ENCODE data around the gene DAG1.

The DAG1 gene

DNA sequence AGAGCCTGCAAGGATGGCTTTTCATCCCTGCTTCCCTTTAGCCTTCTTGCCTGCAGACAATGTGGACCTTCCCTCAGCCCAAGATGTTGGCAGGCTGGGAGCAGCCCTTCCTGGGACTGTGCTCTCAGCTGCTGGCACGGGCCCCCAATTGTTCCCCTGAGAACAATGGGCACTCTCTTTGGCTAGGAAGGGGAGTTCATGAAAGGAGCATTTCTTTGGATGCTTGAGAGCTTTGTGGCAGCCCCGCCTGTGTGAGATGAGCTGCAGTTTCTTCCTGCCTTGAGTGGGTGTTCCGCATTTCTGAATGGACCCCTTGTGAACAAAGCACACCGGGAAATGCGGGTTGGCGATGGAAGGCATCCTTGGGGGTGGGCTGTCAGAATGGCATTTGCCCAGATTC is 49.2 kb downstream of the DAG1 start:
- no peak for DNase-seq

DNA sequence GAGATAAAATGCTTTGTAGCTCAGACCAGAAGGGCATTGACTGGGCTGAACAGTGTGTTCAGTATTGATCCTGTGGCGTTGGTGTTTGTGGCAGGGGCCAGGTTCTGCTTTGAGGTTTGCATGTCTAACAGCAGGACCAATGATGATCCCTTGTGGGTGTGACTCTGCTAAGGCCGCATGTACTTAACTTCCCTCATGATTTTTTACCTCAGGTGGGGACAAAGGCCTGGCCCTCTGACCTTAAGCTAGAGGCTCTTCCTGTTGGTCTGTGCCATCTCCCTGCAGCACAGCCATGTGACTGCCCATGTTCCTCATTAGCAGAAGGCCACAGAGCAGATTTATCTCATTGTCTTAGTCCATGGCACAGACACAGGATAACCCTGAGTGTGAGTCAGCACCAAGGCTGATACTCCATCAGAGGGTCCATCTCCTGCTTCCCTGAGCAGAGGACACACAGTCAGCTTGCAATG is 49.9 kb downstream of the DAG1 start:
- no peak for DNase-seq

DNA sequence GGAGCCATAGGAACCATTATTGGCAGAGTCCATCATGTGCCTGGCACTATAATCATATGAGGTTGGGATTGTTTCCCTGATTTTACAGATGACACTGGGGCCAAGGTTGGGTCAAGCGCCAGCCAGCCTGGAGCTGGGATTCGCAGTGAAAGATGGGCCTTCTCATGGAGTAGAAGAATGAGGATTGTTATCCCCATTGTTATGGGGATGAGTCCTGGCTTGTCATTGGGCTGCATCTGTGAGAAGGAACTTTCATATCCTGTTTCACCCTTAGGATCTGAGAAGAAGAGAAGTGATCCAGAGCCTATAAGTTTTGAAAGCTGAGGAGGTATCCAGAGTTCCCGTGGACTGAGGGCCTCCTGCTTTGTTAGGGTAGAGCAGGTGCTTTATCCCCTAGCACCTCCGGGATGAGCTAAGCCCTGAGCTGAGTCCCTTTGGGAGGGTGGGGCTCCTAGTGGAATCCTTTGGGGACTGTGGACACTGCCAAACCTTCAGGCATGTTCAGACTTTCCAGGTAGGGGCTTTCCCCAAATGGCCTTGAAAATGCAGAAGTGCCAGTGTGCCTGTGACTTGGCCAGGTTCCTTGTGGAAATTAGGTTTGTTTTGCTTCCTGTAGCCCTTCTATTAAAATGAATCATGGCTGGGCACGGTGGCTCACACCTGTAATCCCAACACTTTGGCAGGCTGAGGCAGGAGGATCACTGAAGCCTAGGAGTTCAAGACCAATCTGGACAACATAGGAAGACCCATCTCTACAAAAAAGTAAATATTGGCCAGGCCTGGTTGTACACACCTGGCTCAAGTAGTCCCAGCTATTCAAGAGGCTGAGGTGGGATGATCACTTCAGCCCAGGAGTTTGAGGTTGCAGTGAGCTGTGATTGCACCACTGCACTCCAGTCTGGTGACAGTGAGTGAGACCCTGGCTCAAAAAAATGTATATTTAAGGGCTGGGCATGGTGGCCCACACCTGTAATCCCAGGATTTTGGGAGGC is 54.0 kb downstream of the DAG1 start:
- no peak for DNase-seq

DNA sequence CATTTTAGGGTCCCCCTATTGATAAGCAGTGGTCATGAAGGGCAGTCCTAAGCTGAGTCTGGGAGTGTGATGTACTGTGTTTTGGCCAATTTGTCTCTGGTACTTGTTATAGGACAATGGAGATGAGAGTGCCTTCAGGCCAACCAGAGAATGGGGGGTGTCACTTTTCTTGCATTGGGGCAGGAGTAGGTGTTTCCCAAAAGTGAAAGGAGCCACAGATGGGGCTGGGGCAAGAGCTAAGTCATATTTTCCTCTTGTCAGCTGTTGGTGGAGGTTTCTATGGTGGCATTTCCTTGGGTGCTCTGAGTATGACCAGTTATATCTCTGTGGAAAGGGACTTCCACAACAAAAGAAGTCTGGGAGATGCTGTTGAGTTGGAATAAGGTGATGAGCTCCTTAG is 59.5 kb downstream of the DAG1 start:
- no peak for DNase-seq

DNA sequence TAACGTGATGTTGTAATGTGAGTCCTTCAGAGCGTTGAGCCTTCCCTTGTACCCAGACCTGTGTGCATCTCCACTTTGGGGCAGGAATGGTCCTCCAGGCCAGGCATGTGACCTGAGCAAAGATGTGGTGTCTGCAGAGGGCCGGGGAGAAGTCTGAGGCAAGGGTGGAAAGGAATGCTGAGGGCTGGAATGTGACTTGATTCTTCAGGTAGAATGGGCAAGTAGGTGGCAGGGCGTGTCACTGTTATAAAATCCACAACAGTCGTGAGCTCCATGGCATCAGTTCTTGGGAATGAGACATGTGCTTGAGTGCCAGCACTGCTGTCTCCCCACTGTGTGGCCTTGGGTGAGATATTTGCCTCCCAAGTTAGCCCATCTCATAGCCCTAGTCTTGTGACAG is 60.2 kb downstream of the DAG1 start:
- DNase-seq = no peak

DNA sequence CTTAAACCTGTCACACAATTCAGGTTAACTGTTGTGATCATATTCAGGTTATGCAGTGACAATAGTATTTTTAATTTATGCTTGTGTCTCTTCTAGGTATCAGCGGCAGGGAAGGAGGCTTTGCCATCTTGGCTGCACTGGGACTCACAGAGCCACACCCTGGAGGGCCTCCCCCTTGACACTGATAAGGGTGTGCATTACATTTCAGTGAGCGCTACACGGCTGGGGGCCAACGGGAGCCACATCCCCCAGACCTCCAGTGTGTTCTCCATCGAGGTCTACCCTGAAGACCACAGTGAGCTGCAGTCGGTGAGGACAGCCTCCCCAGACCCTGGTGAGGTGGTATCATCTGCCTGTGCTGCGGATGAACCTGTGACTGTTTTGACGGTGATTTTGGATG is 60.6 kb downstream of the DAG1 start:
- no peak for DNase-seq

DNA sequence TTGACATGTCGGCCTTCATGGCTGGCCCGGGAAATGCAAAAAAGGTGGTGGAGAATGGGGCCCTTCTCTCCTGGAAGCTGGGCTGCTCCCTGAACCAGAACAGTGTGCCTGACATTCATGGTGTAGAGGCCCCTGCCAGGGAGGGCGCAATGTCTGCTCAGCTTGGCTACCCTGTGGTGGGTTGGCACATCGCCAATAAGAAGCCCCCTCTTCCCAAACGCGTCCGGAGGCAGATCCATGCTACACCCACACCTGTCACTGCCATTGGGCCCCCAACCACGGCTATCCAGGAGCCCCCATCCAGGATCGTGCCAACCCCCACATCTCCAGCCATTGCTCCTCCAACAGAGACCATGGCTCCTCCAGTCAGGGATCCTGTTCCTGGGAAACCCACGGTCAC is 61.2 kb downstream of the DAG1 start:
- no peak for DNase-seq

DNA sequence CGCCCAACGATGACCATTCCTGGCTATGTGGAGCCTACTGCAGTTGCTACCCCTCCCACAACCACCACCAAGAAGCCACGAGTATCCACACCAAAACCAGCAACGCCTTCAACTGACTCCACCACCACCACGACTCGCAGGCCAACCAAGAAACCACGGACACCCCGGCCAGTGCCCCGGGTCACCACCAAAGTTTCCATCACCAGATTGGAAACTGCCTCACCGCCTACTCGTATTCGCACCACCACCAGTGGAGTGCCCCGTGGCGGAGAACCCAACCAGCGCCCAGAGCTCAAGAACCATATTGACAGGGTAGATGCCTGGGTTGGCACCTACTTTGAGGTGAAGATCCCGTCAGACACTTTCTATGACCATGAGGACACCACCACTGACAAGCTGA is 61.6 kb downstream of the DAG1 start:
- DNase-seq = no peak

DNA sequence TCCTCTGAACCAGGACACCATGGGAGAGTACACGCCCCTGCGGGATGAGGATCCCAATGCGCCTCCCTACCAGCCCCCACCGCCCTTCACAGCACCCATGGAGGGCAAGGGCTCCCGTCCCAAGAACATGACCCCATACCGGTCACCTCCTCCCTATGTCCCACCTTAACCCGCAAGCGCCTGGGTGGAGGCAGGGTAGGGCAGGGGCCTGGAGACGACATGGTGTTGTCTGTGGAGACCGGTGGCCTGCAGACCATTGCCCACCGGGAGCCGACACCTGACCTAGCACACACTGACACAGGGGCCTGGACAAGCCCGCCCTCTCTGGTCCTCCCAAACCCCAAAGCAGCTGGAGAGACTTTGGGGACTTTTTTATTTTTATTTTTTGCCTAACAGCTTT is 63.0 kb downstream of the DAG1 start:
- no peak for DNase-seq

DNA sequence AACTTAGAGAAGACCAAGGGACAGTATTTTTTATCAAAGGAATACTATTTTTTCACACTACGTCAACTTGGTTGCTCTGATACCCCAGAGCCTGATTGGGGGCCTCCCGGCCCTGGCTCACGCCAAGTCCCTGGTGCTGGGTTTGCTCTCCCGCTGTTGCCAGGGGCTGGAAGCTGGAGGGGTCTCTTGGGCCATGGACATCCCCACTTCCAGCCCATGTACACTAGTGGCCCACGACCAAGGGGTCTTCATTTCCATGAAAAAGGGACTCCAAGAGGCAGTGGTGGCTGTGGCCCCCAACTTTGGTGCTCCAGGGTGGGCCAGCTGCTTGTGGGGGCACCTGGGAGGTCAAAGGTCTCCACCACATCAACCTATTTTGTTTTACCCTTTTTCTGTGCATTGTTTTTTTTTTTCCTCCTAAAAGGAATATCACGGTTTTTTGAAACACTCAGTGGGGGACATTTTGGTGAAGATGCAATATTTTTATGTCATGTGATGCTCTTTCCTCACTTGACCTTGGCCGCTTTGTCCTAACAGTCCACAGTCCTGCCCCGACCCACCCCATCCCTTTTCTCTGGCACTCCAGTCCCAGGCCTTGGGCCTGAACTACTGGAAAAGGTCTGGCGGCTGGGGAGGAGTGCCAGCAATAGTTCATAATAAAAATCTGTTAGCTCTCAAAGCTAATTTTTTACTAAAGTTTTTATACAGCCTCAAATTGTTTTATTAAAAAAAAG is 63.9 kb downstream of the DAG1 start:
- DNase-seq = no peak

DNA sequence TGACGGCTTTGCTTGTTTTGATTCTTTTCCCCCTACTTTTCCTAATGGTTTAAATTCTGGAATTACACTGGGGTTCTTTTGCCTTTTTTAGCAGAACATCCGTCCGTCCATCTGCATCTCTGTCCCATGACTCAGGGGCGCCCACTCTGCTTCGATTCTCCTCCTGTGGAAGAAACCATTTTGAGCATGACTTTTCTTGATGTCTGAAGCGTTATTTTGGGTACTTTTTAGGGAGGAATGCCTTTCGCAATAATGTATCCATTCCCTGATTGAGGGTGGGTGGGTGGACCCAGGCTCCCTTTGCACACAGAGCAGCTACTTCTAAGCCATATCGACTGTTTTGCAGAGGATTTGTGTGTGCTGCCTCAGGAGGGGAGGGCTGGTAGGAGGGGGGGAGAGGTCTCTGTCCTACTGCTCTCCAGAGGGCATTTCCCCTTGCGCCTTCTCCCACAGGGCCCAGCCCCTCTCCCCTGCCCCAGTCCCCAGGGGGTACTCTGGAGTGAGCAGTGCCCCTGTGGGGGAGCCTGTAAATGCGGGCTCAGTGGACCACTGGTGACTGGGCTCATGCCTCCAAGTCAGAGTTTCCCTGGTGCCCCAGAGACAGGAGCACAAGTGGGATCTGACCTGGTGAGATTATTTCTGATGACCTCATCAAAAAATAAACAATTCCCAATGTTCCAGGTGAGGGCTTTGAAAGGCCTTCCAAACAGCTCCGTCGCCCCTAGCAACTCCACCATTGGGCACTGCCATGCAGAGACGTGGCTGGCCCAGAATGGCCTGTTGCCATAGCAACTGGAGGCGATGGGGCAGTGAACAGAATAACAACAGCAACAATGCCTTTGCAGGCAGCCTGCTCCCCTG is 64.7 kb downstream of the DAG1 start:
- no peak for DNase-seq

DNA sequence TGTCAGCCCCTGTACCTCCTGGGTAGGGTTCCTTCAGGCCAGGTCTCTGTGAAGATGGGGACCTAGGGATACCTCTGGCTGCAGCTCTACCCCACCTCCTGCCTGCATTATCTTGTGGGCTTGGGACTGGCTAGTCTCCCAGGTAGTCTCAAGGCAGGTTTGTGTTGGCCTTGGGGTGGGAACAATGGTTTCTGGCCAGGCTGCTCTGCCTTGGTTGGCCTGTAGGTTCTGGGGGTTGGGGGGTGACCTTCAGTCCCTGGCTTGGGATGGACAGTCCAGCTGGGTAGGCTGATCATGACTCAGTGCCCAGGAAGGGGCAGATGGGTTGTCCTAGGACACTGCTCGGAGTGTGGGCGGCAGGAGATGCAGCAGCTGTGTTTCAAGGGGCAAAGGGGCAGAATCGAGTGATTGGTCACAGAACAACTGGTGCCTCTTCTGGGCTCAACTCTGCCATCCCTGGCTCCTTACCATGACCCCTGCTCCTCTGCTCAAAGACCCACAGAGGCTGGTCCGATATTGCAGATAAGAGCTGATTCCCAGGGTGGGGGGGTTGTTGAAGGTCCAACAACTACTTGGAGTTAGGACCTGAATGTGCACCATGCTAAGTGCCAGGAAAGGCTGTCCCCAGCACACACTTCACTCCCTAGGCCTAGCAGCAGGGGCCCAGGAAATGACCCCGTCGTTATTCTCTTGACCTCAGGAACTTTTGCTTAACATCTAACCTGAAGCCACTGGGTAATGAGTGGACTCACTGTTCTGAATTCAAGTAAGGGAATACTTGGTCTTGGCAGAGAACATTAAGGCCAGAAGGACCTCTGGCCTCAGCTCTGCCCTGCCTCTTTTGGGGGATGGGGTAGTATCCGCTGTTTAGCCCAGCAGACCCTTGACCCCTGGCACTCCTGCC is 66.2 kb downstream of the DAG1 start:
- no peak for DNase-seq

DNA sequence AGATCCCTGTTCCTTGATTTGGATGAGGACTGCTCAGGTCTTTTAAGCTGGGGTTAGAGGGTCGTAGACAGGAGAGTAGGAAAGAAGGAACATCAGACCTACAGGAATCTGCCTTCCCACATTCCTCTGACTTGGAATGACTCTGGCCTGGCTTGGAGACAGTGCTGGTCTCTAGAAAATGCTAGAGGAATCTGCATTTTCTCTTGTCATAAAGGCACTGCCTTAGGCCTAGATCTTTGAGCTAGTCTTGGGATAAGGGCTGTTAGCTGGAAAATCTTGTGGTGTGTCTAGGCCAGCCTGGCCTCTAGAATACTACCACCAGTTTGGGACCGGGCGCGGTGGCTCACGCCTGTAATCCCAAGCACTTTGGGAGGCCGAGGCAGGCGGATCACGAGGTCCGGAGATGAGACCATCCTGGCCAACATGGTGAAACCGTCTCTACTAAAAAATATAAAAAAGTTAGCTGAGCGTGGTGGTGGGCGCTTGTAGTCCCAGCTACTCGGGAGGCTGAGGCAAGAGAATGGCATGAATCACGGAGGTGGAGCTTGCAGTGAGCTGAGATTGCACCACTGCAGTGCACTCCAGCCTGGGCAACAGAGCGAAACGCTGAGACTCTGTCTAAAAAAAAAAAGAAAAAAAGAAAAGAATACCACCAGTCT is 66.9 kb downstream of the DAG1 start:
- no peak for DNase-seq

DNA sequence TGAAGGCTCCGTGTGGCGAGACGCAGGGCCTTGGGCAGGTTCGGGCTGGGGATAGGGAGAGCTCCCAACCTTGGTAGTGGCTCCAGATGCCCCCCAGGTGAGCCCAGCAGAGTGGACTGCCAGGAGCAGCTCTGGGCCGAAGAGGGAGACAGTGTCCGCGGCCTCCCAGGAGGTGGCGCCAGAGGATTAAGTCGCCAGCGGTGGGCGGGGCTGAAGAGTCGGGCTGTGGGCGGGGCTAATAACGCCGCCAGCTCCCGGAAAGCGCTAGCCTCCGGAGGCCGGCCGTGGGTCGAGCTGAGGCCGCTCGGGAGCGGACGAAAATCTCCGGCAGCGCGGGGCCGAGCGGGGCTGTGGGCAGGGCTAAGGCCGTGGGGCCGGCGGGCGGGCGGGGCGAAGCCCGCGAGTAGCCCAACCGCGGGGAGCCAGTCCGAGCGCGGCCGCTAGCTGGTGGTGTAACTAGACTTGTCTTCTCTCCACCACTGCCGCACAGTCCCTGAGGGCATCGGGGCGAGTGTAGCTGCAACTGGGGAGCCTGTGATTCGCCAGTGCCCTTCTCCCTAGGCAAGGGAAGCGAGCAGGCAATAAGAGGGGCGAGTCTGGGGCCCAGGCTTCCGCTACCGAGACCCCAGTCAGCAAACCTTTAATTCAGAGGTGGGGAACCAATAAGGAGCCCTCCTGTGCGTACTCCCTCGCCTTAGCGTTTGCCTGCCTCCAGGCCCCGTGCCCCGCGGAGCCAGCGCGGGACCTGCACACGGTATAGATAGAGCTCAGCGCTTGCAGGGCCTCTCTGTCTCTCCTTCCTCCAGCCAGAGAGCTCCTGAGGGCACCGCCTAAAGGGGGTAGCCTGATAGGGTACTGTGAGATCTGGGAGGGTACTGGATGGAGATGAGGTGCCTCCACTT is 69.8 kb downstream of the DAG1 start:
- peak; percentile 21 for DNase-seq

DNA sequence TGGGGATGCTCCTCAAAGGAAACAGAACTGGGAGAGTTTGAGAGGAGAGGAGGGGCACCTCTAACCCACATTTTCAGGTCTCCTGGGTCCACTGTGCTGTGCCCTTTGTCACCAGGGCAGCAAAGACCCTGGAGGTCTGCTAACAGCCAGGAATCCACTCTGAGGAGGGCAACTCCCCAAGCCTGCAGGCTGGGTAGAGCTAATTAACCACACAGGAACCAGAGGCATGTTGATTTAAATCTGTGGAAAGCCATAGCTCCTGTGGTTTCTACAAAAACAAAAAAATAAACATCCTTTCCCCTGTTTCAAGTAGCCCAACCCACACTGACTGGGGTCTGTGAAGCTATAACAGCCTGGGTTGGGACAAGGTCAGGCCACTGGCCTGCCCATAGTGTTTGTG is 82.0 kb downstream of the DAG1 start:
- no peak for DNase-seq

DNA sequence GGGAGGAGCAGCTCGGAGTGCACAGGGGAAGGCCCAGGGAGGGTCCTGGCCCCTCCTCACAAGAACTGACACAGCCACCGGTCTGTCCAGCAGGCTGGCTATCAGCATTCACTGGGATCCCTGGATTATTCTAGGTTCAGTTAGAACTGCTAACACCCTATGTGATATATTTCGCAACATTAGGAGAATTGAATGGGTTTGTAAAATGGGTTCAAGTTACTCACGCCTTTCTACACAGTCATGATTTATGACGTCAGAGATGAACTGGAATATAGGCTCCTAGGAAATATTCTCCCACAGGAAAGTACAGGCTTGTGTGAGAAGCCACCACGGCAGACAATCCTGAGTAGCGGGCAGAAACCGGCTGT is 83.2 kb downstream of the DAG1 start:
- DNase-seq = no peak

DNA sequence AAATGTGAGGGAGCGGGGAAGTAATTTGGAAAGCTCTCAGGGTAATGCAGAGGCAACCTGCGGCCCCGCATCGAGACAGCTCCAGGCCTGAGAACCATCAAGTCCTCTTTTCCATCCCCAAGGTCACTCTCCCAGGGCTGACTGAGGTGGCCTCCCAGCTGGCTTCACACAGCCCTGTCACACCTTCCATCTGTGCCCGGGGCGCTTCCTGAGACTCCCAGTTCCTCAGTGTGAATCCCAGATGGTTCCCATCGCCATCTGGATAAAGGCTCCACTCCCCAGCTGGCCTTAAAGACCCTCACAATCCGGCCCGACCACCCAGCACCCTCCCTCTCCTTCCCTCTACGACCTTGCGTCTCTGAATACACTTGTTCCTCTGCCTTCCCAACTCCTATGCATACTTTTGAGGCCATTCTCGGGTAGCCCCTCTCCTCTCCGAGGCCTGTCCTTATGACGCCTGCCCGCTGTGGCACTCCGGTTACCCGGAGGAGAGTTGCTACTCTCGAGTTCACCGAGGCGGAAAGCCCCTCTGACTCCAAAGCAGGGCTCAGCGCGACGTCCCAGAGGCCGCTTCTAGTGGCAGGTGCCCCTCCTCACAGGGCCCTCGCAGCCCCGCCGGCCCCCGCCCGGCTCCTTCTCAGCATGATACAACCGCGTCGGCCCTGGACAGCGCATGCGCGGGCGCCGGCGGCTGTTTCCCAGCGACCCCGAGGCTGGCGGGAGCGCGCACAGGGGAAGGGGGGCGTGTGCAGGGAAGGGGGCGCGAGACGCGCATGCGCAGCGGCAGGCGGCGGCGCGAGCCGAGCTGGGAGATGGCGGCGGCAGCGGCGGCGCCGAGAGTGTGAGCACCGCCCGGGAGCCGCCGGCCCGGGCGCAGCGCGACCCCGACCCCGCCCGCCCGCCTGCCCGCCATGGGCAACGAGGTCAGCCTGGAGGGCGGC is 83.9 kb downstream of the DAG1 start, which contains the start of gene BSN:
Gene BSN (plus strand): TSS at position 786 of the 941 bp plus-strand sequence. CDS start 126 bp downstream, at position 912.
- DNase-seq = peak; percentile 53

DNA sequence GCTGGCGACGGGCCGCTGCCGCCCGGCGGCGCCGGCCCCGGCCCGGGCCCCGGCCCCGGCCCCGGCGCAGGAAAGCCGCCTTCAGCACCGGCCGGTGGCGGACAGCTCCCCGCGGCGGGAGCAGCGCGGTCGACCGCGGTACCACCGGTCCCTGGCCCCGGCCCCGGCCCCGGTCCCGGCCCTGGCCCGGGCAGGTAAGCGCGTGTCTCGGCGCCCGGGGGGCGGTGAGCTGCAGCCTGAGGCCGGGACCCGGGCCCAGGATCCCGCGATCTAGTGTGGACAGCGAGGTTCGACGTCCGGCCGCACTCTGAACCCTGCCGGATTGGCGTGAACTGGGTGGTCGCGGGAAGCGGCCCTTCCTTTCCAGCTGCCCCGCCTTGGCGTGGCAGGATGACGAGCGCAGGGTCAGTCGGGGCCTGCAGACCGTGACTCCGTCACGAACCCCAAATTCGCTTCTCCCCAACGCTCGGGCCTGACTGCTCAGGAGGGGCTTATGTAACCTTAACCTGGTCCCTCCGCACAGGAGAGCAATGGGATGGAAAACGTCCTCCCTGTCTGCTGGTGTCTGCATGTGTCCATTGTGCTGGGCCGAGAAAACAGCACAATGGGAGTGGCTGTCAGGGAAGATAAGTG is 84.7 kb downstream of the DAG1 start:
- no peak for DNase-seq
